Measurements from ENCODE around the gene SLC38A3.

Gene SLC38A3

GRCh38 chr3:50172626-50173220 lies 32.3 kb upstream of the SLC38A3 start:
- Mint-ChIP-seq H3K36me3 (ENCODE audit: insufficient read depth) (no peaks in the 10 kb centered on the region), H3K9me3 (no peaks in the 10 kb centered on the region), H3K4me3 (no peak overlapping the region), H3K27me3 (peaks cover 18% of the 10 kb centered on the region), H3K4me1 (peaks cover 5% of the 10 kb centered on the region), H3K27ac (ENCODE audit: low read depth) (no peak overlapping the region)
- no peak for ATAC-seq (replicated peaks; ENCODE audit: extremely low read depth, poor library complexity, severe bottlenecking)
- no peak for DNase-seq (ENCODE audit: low spot score in 2 of 2)

- H3K4me3 Mint-ChIP-seq: no peak overlapping the region
- no peaks in the 10 kb centered on the region for H3K36me3 Mint-ChIP-seq (ENCODE audit: insufficient read depth)
- peaks cover 11% of the 10 kb centered on the region for H3K27me3 Mint-ChIP-seq
- no peak for DNase-seq (ENCODE audit: low spot score in 2 of 2)
- peaks cover 5% of the 10 kb centered on the region for H3K4me1 Mint-ChIP-seq
- H3K27ac Mint-ChIP-seq (ENCODE audit: low read depth): no peak overlapping the region
- no peaks in the 10 kb centered on the region for H3K9me3 Mint-ChIP-seq
- no peak for ATAC-seq (replicated peaks; ENCODE audit: extremely low read depth, poor library complexity, severe bottlenecking)
Observed at GRCh38 chr3:50173685-50174516, 31.2 kb upstream of the SLC38A3 start.

- no peak overlapping the region for H3K4me3 Mint-ChIP-seq
- no peak for ATAC-seq (replicated peaks; ENCODE audit: extremely low read depth, poor library complexity, severe bottlenecking)
- H3K9me3 Mint-ChIP-seq: no peaks in the 10 kb centered on the region
- H3K27ac Mint-ChIP-seq (ENCODE audit: low read depth): no peak overlapping the region
- DNase-seq (ENCODE audit: low spot score in 2 of 2): no peak
- H3K27me3 Mint-ChIP-seq: peaks cover 11% of the 10 kb centered on the region
- no peaks in the 10 kb centered on the region for H3K36me3 Mint-ChIP-seq (ENCODE audit: insufficient read depth)
- H3K4me1 Mint-ChIP-seq: peaks cover 5% of the 10 kb centered on the region
Observed at GRCh38 chr3:50174517-50174895, 30.6 kb upstream of the SLC38A3 start.

GRCh38 chr3:50174947-50175524 lies 30.0 kb upstream of the SLC38A3 start:
- Mint-ChIP-seq H3K27me3 (peaks cover 6% of the 10 kb centered on the region), H3K27ac (ENCODE audit: low read depth) (no peak overlapping the region), H3K4me1 (peaks cover 5% of the 10 kb centered on the region), H3K36me3 (ENCODE audit: insufficient read depth) (peaks cover 1% of the 10 kb centered on the region), H3K9me3 (no peaks in the 10 kb centered on the region), H3K4me3 (no peak overlapping the region)
- no peak for ATAC-seq (replicated peaks; ENCODE audit: extremely low read depth, poor library complexity, severe bottlenecking)
- DNase-seq (ENCODE audit: low spot score in 2 of 2): no peak

GRCh38 chr3:50177346-50177745 lies 27.7 kb upstream of the SLC38A3 start:
- H3K9me3 Mint-ChIP-seq: no peaks in the 10 kb centered on the region
- no peak overlapping the region for H3K27ac Mint-ChIP-seq (ENCODE audit: low read depth)
- H3K27me3 Mint-ChIP-seq: no peaks in the 10 kb centered on the region
- peaks cover 2% of the 10 kb centered on the region for H3K36me3 Mint-ChIP-seq (ENCODE audit: insufficient read depth)
- peaks cover 5% of the 10 kb centered on the region for H3K4me1 Mint-ChIP-seq
- DNase-seq (ENCODE audit: low spot score in 2 of 2): no peak
- ATAC-seq (replicated peaks; ENCODE audit: extremely low read depth, poor library complexity, severe bottlenecking): no peak
- no peak overlapping the region for H3K4me3 Mint-ChIP-seq

- Mint-ChIP-seq H3K4me3 (no peak overlapping the region), H3K9me3 (no peaks in the 10 kb centered on the region), H3K27me3 (peaks cover 12% of the 10 kb centered on the region), H3K27ac (ENCODE audit: low read depth) (no peak overlapping the region), H3K4me1 (no peaks in the 10 kb centered on the region), H3K36me3 (ENCODE audit: insufficient read depth) (peaks cover 2% of the 10 kb centered on the region)
- DNase-seq (ENCODE audit: low spot score in 2 of 2): no peak
- no peak for ATAC-seq (replicated peaks; ENCODE audit: extremely low read depth, poor library complexity, severe bottlenecking)
Observed at GRCh38 chr3:50179710-50180109, 25.4 kb upstream of the SLC38A3 start.

- ATAC-seq (replicated peaks; ENCODE audit: extremely low read depth, poor library complexity, severe bottlenecking) (no peak), DNase-seq (ENCODE audit: low spot score in 2 of 2) (no peak)
- H3K4me1 Mint-ChIP-seq: no peaks in the 10 kb centered on the region
- H3K9me3 Mint-ChIP-seq: no peaks in the 10 kb centered on the region
- H3K4me3 Mint-ChIP-seq: no peak overlapping the region
- peaks cover 12% of the 10 kb centered on the region for H3K27me3 Mint-ChIP-seq
- H3K36me3 Mint-ChIP-seq (ENCODE audit: insufficient read depth): peaks cover 2% of the 10 kb centered on the region
- no peak overlapping the region for H3K27ac Mint-ChIP-seq (ENCODE audit: low read depth)
Observed at GRCh38 chr3:50181985-50182384, 23.1 kb upstream of the SLC38A3 start.

GRCh38 chr3:50182533-50183099 lies 22.5 kb upstream of the SLC38A3 start:
- H3K9me3 Mint-ChIP-seq: no peaks in the 10 kb centered on the region
- H3K4me3 Mint-ChIP-seq: no peak overlapping the region
- DNase-seq (ENCODE audit: low spot score in 2 of 2): no peak
- H3K27me3 Mint-ChIP-seq: peaks cover 12% of the 10 kb centered on the region
- H3K4me1 Mint-ChIP-seq: no peaks in the 10 kb centered on the region
- peaks cover 2% of the 10 kb centered on the region for H3K36me3 Mint-ChIP-seq (ENCODE audit: insufficient read depth)
- no peak for ATAC-seq (replicated peaks; ENCODE audit: extremely low read depth, poor library complexity, severe bottlenecking)
- no peak overlapping the region for H3K27ac Mint-ChIP-seq (ENCODE audit: low read depth)

- no peaks in the 10 kb centered on the region for H3K4me1 Mint-ChIP-seq
- no peak overlapping the region for H3K4me3 Mint-ChIP-seq
- no peaks in the 10 kb centered on the region for H3K9me3 Mint-ChIP-seq
- H3K27ac Mint-ChIP-seq (ENCODE audit: low read depth): no peak overlapping the region
- peaks cover 12% of the 10 kb centered on the region for H3K27me3 Mint-ChIP-seq
- ATAC-seq (replicated peaks; ENCODE audit: extremely low read depth, poor library complexity, severe bottlenecking) (no peak), DNase-seq (ENCODE audit: low spot score in 2 of 2) (no peak)
- H3K36me3 Mint-ChIP-seq (ENCODE audit: insufficient read depth): peaks cover 2% of the 10 kb centered on the region
Observed at GRCh38 chr3:50183755-50184154, 21.3 kb upstream of the SLC38A3 start.

GRCh38 chr3:50184242-50184978 lies 20.7 kb upstream of the SLC38A3 start:
- peaks cover 2% of the 10 kb centered on the region for H3K36me3 Mint-ChIP-seq (ENCODE audit: insufficient read depth)
- H3K27ac Mint-ChIP-seq (ENCODE audit: low read depth): no peak overlapping the region
- no peaks in the 10 kb centered on the region for H3K9me3 Mint-ChIP-seq
- DNase-seq (ENCODE audit: low spot score in 2 of 2): no peak
- peaks cover 12% of the 10 kb centered on the region for H3K27me3 Mint-ChIP-seq
- no peaks in the 10 kb centered on the region for H3K4me1 Mint-ChIP-seq
- ATAC-seq (replicated peaks; ENCODE audit: extremely low read depth, poor library complexity, severe bottlenecking): no peak
- H3K4me3 Mint-ChIP-seq: no peak overlapping the region

GRCh38 chr3:50185230-50185629 lies 19.8 kb upstream of the SLC38A3 start:
- peaks cover 12% of the 10 kb centered on the region for H3K27me3 Mint-ChIP-seq
- H3K36me3 Mint-ChIP-seq (ENCODE audit: insufficient read depth): no peaks in the 10 kb centered on the region
- ATAC-seq (replicated peaks; ENCODE audit: extremely low read depth, poor library complexity, severe bottlenecking) (no peak), DNase-seq (ENCODE audit: low spot score in 2 of 2) (no peak)
- no peak overlapping the region for H3K4me3 Mint-ChIP-seq
- H3K27ac Mint-ChIP-seq (ENCODE audit: low read depth): no peak overlapping the region
- H3K4me1 Mint-ChIP-seq: no peaks in the 10 kb centered on the region
- no peaks in the 10 kb centered on the region for H3K9me3 Mint-ChIP-seq

- no peak overlapping the region for H3K27ac Mint-ChIP-seq (ENCODE audit: low read depth)
- no peaks in the 10 kb centered on the region for H3K4me1 Mint-ChIP-seq
- DNase-seq (ENCODE audit: low spot score in 2 of 2) (no peak), ATAC-seq (replicated peaks; ENCODE audit: extremely low read depth, poor library complexity, severe bottlenecking) (no peak)
- peaks cover 12% of the 10 kb centered on the region for H3K27me3 Mint-ChIP-seq
- no peaks in the 10 kb centered on the region for H3K9me3 Mint-ChIP-seq
- no peak overlapping the region for H3K4me3 Mint-ChIP-seq
- H3K36me3 Mint-ChIP-seq (ENCODE audit: insufficient read depth): no peaks in the 10 kb centered on the region
Observed at GRCh38 chr3:50186096-50186495, 19.0 kb upstream of the SLC38A3 start.
